Dedifferentiated amniotic fluid mesenchymal stem cell (primary cell): ENCODE measurements around the gene PRRT2.
"Not testable (repeated sequence)": the region's sequence is repeated elsewhere in the genome, so short reads cannot be mapped to it uniquely, and the experiment has no call there.

Source experiments
- DNase-seq: peaks from one replicate; pipeline ENCODE4 v3.0.0-alpha.2; 2016; ENCODE audit errors: extremely low spot score

The PRRT2 gene

GRCh38 chr16:29833219-29833618, 21.2 kb downstream of the PRRT2 start:
- DNase-seq, result not testable (repeated sequence)

- DNase-seq, result no peak
Observed at GRCh38 chr16:29834079-29834478, 22.1 kb downstream of the PRRT2 start.

DNA sequence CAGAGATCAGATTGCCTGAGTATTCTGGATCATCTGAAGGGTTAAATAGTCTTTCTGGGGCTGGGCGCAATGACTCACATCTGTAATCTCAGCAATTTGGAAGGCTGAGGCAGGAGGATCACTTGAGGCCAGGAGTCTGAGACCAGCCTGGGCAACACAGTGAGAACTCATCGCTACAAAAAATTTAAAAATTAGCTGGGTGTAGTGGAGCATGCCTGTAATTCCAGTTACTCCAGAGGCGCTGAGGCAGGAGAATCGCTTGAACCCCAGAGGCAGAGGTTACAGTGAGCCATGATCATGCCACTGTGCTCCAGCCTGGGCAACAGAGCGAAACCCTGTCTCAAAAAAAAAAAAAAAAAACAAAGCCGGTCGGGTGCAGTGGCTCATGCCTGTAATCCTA, 23.9 kb downstream of the PRRT2 start:
- no peak for DNase-seq

DNA sequence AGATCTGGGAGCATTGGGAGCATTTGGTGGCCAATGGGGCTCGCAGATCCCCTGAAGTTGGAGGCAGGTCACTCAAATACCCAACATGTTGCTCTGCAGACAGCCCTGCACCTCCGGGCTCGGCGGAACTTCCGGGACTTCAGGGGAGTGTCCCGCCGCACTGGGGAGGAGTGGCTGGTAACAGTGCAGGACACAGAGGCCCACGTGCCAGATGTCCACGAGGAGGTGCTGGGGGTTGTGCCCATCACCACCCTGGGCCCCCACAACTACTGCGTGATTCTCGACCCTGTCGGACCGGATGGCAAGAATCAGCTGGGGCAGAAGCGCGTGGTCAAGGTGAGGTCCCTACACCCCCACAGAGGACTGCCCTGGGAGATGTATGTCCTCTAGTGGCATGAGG, 24.6 kb downstream of the PRRT2 start:
- DNase-seq, result no peak

DNA sequence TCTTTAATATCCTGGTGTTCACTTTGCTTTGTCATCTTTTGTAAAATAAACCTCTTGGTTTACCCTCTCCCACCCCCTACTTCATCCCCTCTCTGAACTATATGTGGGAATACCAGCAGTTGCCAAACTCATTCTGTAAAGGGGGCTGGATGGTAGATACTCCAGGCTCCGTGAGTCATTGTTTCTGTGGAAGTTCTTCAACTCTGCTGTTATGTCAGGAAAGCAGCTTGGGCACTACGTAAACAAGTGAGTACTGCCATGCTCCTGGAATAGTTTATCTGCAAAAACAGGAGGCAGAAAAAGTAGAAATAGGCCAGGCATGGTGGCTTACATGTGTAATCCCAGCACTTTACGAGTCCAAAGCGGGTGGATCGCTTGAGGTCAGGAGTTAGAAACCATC, 25.8 kb downstream of the PRRT2 start:
- DNase-seq, result no peak

DNA sequence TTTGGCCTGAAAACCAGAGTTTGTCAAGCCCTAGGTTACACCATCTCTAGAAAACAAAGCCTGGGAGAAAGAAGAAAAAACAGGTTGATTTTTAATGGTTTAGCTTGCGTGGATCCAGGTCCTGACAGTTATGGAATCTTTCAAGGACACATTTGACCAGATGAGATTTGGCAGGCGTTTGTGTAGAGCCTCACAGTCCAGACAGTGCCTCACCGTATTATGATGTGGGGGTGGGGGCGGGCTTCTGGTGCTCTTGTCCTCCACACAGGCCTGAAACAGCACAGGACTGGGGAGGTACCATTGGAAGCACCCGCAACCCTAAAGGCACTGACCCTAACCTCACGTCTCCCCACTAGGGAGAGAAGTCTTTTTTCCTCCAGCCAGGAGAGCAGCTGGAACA, 27.8 kb downstream of the PRRT2 start:
- DNase-seq, result no peak

- no peak for DNase-seq
Observed at GRCh38 chr16:29840240-29840639, 28.2 kb downstream of the PRRT2 start.

- DNase-seq, result no peak
Observed at GRCh38 chr16:29841631-29842030, 29.6 kb downstream of the PRRT2 start.

DNA sequence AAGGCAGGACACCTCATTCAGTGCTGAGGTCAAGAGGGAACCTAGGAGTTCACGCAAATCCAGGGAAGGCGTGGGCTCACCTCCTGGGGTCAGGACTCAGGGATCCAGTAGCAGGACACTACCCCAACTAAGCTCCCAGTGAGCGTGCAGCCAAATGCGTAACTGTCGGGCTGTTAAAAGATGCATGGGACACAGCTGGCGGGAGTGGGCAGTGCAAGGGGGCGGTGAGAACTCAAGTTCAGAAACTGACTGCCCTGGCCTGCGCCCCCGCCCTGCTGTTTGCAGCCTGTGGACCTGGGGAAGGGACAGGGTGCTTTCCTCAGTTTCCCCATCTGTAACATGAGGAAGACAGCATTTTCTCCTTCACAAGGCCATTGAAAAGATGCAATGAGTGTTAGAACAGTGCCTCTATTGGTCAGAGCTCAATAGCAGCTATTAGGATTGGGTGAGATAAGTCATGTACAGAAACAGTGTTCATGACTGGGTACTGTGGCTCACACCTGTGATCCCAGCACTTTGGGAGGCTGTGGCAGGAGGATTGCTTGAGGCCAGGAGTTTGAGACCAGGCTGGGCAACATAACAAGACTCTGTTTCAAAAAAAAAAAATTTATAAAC, 30.8 kb downstream of the PRRT2 start:
- no peak for DNase-seq

DNA sequence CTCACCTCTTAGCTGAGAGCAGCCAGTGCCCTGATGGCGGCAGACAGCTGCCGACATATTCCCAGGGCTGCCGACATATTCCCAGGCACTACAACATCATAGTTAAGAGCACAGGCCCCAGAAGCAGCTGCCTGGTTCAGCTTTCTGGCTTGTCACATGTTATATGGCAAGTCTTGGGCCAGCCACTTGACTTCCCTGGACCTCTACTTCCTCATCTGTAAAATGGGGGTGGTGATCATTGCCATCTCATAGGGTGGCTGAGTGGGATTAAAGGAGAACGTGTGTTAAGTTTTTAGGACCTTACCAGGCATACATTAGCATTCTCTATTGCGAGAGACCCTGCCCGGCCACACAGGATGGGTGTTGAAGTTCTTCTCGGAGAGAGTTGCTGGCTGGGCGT, 31.9 kb downstream of the PRRT2 start:
- DNase-seq, result no peak

- no peak for DNase-seq
Observed at GRCh38 chr16:29844575-29845331, 32.8 kb downstream of the PRRT2 start.

GRCh38 chr16:29845656-29846055, 33.7 kb downstream of the PRRT2 start:
- DNase-seq, result no peak

DNA sequence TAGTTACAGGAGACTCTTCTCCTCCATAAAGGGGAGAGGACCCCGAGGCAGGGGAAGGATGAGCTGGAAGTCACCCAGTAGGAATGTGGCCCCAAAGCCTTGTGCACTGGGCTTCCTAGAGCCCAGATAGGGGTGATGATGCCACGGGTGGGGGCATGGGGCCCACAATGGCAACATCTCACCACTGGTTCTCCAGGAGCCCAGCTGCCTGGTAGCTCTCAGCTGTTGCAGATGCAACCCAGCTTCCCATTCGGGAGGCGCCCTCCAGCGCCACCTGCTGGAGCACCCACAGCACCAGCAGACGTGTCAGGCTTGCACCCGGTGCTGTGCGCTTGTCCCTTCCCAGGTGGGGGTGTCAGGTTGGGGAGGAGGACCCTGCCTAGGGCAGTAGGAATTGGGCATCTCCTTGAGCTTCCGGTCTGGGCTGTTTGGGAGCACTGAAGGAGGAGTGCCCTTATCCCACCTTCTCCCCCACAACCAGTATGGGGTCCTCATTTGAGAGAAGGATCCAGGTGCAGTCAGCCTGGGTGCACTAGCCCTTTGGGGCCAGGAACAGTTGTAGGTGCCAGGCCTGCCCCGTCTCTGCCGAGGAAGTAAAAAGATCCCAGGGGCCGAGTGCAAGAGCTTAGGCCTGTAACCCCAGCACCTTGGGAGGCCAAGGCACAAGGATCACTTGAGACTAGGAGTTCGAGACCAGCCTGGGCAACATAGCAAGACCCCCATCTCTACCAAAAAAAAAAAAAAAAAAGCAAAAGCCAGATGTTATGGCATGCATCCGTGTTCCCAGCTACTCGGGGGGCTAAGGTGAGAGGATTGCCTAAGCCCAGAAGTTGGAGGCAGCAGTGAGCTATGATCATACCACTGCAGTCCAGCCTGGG, 36.7 kb downstream of the PRRT2 start:
- DNase-seq, result peak; percentile 31

- DNase-seq, result no peak
Observed at GRCh38 chr16:29849505-29849904, 37.5 kb downstream of the PRRT2 start.

DNA sequence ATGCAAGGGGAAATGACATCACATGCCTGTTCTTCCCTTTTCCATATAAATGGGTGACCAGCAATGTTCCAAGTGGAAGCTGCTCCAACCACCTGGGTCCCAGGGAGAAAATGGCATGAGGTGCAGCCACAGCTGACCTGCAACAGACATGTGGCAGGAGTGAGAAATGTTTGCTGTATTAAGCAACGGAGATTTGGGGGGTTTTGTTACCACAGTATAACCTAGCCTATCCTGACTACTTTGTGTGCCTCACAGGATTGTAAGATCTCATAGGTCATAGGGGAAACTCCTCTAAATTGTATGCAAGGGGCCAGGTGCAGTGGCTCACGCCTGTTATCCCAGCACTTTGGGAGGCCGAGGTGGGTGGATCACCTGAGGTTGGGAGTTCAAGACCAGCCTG, 39.0 kb downstream of the PRRT2 start:
- DNase-seq, result no peak

GRCh38 chr16:29852654-29853053, 40.7 kb downstream of the PRRT2 start:
- DNase-seq, result no peak

GRCh38 chr16:29854520-29855100, 42.6 kb downstream of the PRRT2 start:
- DNase-seq, result no peak

- peak; percentile 26 for DNase-seq
Observed at GRCh38 chr16:29857133-29857760, 45.3 kb downstream of the PRRT2 start.

- DNase-seq, result no peak
Observed at GRCh38 chr16:29858149-29858849, 46.3 kb downstream of the PRRT2 start.

- DNase-seq, result no peak
Observed at GRCh38 chr16:29858974-29859373, 47.0 kb downstream of the PRRT2 start.

DNA sequence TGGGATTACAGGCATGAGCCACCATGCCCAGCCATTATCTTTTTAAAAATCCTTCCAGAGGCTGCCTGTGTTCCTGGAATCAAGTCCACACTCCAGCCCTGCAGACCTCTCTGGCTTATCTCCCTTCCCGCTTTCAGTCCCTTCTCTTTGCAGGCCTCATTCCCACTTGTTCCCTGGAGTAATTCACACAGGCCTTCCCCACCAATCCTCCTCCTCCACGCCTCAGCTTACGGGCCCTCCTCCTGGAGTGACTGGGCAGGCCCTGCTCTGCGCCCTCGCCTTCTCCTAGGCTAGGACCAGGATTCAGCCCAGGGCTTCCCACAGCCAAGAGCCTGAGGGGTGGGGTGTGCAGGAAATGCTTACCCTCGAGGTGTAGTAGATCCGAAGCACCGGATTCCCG, 48.2 kb downstream of the PRRT2 start:
- no peak for DNase-seq
